ENCODE results near the gene AGBL4.

The AGBL4 gene

GRCh38 chr1:49364676-49365075 lies 659.1 kb downstream of the AGBL4 start:
- Histone ChIP-seq H2AFZ (ENCODE audit: low read length) (no peak overlapping the region), H3K4me3 (ENCODE audit: low read depth, low read length, poor library complexity, severe bottlenecking) (no peak overlapping the region), H3K27me3 (ENCODE audit: insufficient read depth, low read length) (no peaks in the 10 kb centered on the region), H3K9ac (ENCODE audit: low read length) (no peak overlapping the region), H4K20me1 (ENCODE audit: insufficient read depth, low read length) (no peaks in the 10 kb centered on the region), H3K9me2 (ENCODE audit: low read depth, low read length) (no peaks in the 10 kb centered on the region), H3K36me3 (ENCODE audit: insufficient read depth, low read length) (no peaks in the 10 kb centered on the region), H3K79me2 (ENCODE audit: insufficient read depth, low read length) (no peaks in the 10 kb centered on the region), H3K4me2 (ENCODE audit: low read length) (no peak overlapping the region), H3K27ac (ENCODE audit: low read depth, low read length, poor library complexity, severe bottlenecking) (no peak overlapping the region), H3K9me3 (ENCODE audit: low read length) (no peaks in the 10 kb centered on the region), H3F3A (ENCODE audit: insufficient read depth, low read length) (no peaks in the 10 kb centered on the region), H3K4me1 (ENCODE audit: insufficient read depth, low read length, severe bottlenecking) (no peaks in the 10 kb centered on the region)
- TF ChIP-seq CTCF (IDR thresholded peaks at IDR 0.05; ENCODE audit: low read length): no peak
- no peak for TF ChIP-seq EZH2 (IDR thresholded peaks at IDR 0.05; ENCODE audit: borderline replicate concordance, low read length)

GRCh38 chr1:49363628-49364027 lies 660.1 kb downstream of the AGBL4 start:
- Histone ChIP-seq H3F3A (ENCODE audit: insufficient read depth, low read length) (no peaks in the 10 kb centered on the region), H3K27me3 (ENCODE audit: insufficient read depth, low read length) (no peaks in the 10 kb centered on the region), H3K36me3 (ENCODE audit: insufficient read depth, low read length) (no peaks in the 10 kb centered on the region), H3K4me2 (ENCODE audit: low read length) (no peak overlapping the region), H3K79me2 (ENCODE audit: insufficient read depth, low read length) (no peaks in the 10 kb centered on the region), H3K4me1 (ENCODE audit: insufficient read depth, low read length, severe bottlenecking) (no peaks in the 10 kb centered on the region), H3K4me3 (ENCODE audit: low read depth, low read length, poor library complexity, severe bottlenecking) (no peak overlapping the region), H3K27ac (ENCODE audit: low read depth, low read length, poor library complexity, severe bottlenecking) (no peak overlapping the region), H3K9me3 (ENCODE audit: low read length) (no peaks in the 10 kb centered on the region), H4K20me1 (ENCODE audit: insufficient read depth, low read length) (no peaks in the 10 kb centered on the region), H3K9ac (ENCODE audit: low read length) (no peak overlapping the region), H3K9me2 (ENCODE audit: low read depth, low read length) (no peaks in the 10 kb centered on the region), H2AFZ (ENCODE audit: low read length) (no peak overlapping the region)
- TF ChIP-seq CTCF (IDR thresholded peaks at IDR 0.05; ENCODE audit: low read length): no peak

- no peak overlapping the region for H3K9ac ChIP-seq (ENCODE audit: low read length)
- H3K27me3 ChIP-seq (ENCODE audit: insufficient read depth, low read length): no peaks in the 10 kb centered on the region
- H2AFZ ChIP-seq (ENCODE audit: low read length): no peak overlapping the region
- H3F3A ChIP-seq (ENCODE audit: insufficient read depth, low read length): no peaks in the 10 kb centered on the region
- H3K9me2 ChIP-seq (ENCODE audit: low read depth, low read length): no peaks in the 10 kb centered on the region
- no peak for TF ChIP-seq EZH2 (IDR thresholded peaks at IDR 0.05; ENCODE audit: borderline replicate concordance, low read length)
- TF ChIP-seq CTCF (IDR thresholded peaks at IDR 0.05; ENCODE audit: low read length): no peak
- H3K9me3 ChIP-seq (ENCODE audit: low read length): no peaks in the 10 kb centered on the region
- H3K79me2 ChIP-seq (ENCODE audit: insufficient read depth, low read length): no peaks in the 10 kb centered on the region
- no peak overlapping the region for H3K27ac ChIP-seq (ENCODE audit: low read depth, low read length, poor library complexity, severe bottlenecking)
- H3K4me3 ChIP-seq (ENCODE audit: low read depth, low read length, poor library complexity, severe bottlenecking): no peak overlapping the region
- H3K4me1 ChIP-seq (ENCODE audit: insufficient read depth, low read length, severe bottlenecking): no peaks in the 10 kb centered on the region
- H4K20me1 ChIP-seq (ENCODE audit: insufficient read depth, low read length): no peaks in the 10 kb centered on the region
- no peaks in the 10 kb centered on the region for H3K36me3 ChIP-seq (ENCODE audit: insufficient read depth, low read length)
- no peak overlapping the region for H3K4me2 ChIP-seq (ENCODE audit: low read length)
Measured at GRCh38 chr1:49358036-49358435, 665.7 kb downstream of the AGBL4 start.

Data from OCI-LY1 (cell line).